ENCODE data around the gene STKLD1.
"Not testable (repeated sequence)": the region's sequence is repeated elsewhere in the genome, so short reads cannot be mapped to it uniquely, and the experiment has no call there.

Gene STKLD1

GRCh38 chr9:133382507-133383141 is 6.5 kb downstream of the STKLD1 start:
- no peak for DNase-seq

- no peak for DNase-seq
Observed at GRCh38 chr9:133383438-133383837, 7.3 kb downstream of the STKLD1 start.

- no peak for DNase-seq
Observed at GRCh38 chr9:133384736-133385321, 8.7 kb downstream of the STKLD1 start.

GRCh38 chr9:133385452-133385851 is 9.3 kb downstream of the STKLD1 start:
- peak in 19 of 58 donors; percentile 7 to 65 (median 31) for DNase-seq

GRCh38 chr9:133386338-133386737 is 10.2 kb downstream of the STKLD1 start:
- DNase-seq: no peak

GRCh38 chr9:133387680-133388079 is 11.5 kb downstream of the STKLD1 start:
- no peak for DNase-seq

GRCh38 chr9:133389025-133389557 is 12.9 kb downstream of the STKLD1 start:
- DNase-seq: peak in 22 of 58 donors; percentile 7 to 67 (median 34)

- no peak for DNase-seq
Observed at GRCh38 chr9:133389562-133389961, 13.4 kb downstream of the STKLD1 start.

GRCh38 chr9:133390713-133391112 is 14.5 kb downstream of the STKLD1 start:
- DNase-seq: no peak

- DNase-seq: not testable (repeated sequence)
Observed at GRCh38 chr9:133391449-133391848, 15.3 kb downstream of the STKLD1 start.

- DNase-seq: not testable (repeated sequence)
Observed at GRCh38 chr9:133392308-133392707, 16.1 kb downstream of the STKLD1 start.

- no peak for DNase-seq
Observed at GRCh38 chr9:133393399-133393798, 17.2 kb downstream of the STKLD1 start.

GRCh38 chr9:133394687-133395271 is 18.6 kb downstream of the STKLD1 start:
- DNase-seq: no peak

- DNase-seq: no peak
Observed at GRCh38 chr9:133396952-133397351, 20.8 kb downstream of the STKLD1 start.

GRCh38 chr9:133397370-133397769 is 21.2 kb downstream of the STKLD1 start:
- DNase-seq: no peak

GRCh38 chr9:133397895-133398294 is 21.7 kb downstream of the STKLD1 start:
- no peak for DNase-seq

GRCh38 chr9:133400292-133400691 is 24.1 kb downstream of the STKLD1 start:
- no peak for DNase-seq

GRCh38 chr9:133401588-133401987 is 25.4 kb downstream of the STKLD1 start:
- DNase-seq: no peak

GRCh38 chr9:133402689-133403088 is 26.5 kb downstream of the STKLD1 start:
- no peak for DNase-seq

GRCh38 chr9:133403766-133404453 is 27.7 kb downstream of the STKLD1 start:
- DNase-seq: peak in 1 of 58 donors; percentile 7

GRCh38 chr9:133404454-133405002 is 28.4 kb downstream of the STKLD1 start:
- no peak for DNase-seq
